ENCODE data around the gene CRISPLD2.

Gene CRISPLD2

GRCh38 chr16:84819644-84820304 is at the start of gene CRISPLD2:
TSS of gene CRISPLD2 (plus strand) at chr16:84819985. CDS start at chr16:84838496, 18,511 bp downstream.
- DNase-seq, result peak; percentile 14 to 95 (median 82)

- DNase-seq, result no peak
These were observed 46.5 kb upstream of the CRISPLD2 start for GRCh38 chr16:84773312-84773711.

- peak in 1 of 51 donors; percentile 35 for DNase-seq
These were observed 45.0 kb upstream of the CRISPLD2 start for GRCh38 chr16:84774810-84775209.

- no peak for DNase-seq
These were observed 44.4 kb upstream of the CRISPLD2 start for GRCh38 chr16:84775262-84775810.

GRCh38 chr16:84777435-84777834 is 42.4 kb upstream of the CRISPLD2 start:
- DNase-seq, result peak in 2 of 51 donors; percentile 17 to 22

- no peak for DNase-seq
These were observed 41.1 kb upstream of the CRISPLD2 start for GRCh38 chr16:84778720-84779119.

- DNase-seq, result no peak
These were observed 39.7 kb upstream of the CRISPLD2 start for GRCh38 chr16:84780063-84780462.

- DNase-seq, result peak in 1 of 51 donors; percentile 17
These were observed 39.0 kb upstream of the CRISPLD2 start for GRCh38 chr16:84780544-84781376.

GRCh38 chr16:84782846-84783245 is 36.9 kb upstream of the CRISPLD2 start:
- no peak for DNase-seq

- peak in 1 of 51 donors; percentile 16 for DNase-seq
These were observed 33.8 kb upstream of the CRISPLD2 start for GRCh38 chr16:84785843-84786581.

- no peak for DNase-seq
These were observed 33.1 kb upstream of the CRISPLD2 start for GRCh38 chr16:84786605-84787262.

- DNase-seq, result no peak
These were observed 32.5 kb upstream of the CRISPLD2 start for GRCh38 chr16:84787263-84787622.

- DNase-seq, result peak in 1 of 51 donors; percentile 22
These were observed 30.8 kb upstream of the CRISPLD2 start for GRCh38 chr16:84788920-84789391.

GRCh38 chr16:84789431-84789830 is 30.4 kb upstream of the CRISPLD2 start:
- no peak for DNase-seq

- no peak for DNase-seq
These were observed 29.5 kb upstream of the CRISPLD2 start for GRCh38 chr16:84790301-84790700.

GRCh38 chr16:84791088-84791487 is 28.7 kb upstream of the CRISPLD2 start:
- DNase-seq, result no peak

- DNase-seq, result no peak
These were observed 28.3 kb upstream of the CRISPLD2 start for GRCh38 chr16:84791501-84791900.

- DNase-seq, result no peak
These were observed 25.6 kb upstream of the CRISPLD2 start for GRCh38 chr16:84794186-84794585.

- DNase-seq, result no peak
These were observed 25.2 kb upstream of the CRISPLD2 start for GRCh38 chr16:84794626-84795025.

- DNase-seq, result no peak
These were observed 24.3 kb upstream of the CRISPLD2 start for GRCh38 chr16:84795329-84796053.
